Activated naive CD4-positive, alpha-beta T cell (primary cell): ENCODE measurements around the gene SIPA1L2.

ENCODE experiments used
- DNase-seq, 4 experiments: peaks; one replicate each; lab custom pipeline; 2025; lab: John Stamatoyannopoulos, UW

Gene SIPA1L2

DNA sequence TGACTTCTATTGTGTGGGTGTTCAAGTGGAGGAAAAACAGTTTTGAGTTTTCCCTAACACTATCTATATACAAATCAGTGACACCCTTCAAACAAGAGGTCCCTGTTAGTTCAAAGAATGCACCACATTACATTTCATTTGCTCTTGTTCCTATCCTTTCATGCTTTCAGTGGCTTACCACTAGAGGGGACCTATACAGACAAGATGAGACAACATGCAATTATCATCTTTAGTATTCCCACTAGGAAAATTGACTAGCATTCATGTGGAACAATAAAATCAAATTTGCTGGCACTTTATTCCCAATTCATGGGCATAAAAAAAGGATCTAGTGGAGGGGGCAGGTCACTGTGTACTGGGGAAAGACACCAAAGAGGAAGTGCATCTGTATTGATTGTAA, 13.3 kb upstream of the SIPA1L2 start:
- no peak for DNase-seq

- no peak for DNase-seq
Observed at GRCh38 chr1:232641507-232641906, 11.6 kb upstream of the SIPA1L2 start.

DNA sequence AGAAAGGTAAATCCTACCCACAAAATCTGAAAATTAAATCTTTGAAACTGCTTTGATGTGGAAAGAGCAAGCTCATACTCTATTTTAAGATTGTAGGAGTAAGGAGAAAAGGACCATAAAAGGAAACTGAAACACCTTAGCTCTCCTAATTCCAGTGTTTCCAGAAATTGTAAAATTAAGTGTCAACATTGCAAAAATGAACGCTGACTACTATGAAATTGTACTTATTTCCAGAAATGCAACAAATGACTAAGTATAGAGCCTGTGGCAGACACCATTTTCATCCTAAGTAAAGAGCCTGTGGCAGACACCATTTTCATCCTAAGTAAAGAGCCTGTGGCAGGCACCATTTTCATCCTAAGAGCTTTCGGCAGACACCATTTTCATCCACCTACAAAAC, 6.9 kb upstream of the SIPA1L2 start:
- no peak for DNase-seq

DNA sequence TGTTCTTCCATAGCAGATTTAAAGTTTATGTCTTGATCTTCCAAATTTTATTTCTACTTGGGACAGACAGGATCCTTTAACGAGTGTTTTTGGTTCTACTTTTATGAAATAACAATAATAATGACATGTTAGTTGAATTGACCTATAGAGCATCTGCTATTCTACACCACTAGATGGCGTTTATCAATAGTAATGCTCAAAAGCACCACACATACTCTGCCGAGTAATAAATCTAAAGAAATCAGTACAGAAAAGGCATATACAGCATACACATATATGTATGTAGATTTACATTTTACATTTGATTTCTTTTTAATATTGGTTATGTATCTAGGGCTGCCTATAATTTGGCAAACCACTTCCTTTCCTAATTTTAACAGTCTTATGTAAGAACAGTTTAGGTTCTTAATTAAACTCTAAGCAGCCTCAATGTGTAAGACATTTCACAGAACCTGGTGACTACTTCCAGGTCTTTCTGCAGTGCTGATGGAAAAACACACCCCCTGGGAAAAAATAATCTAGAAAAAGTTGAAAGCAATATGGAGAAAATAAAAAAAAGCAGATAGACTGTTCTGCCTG, 5.9 kb upstream of the SIPA1L2 start:
- DNase-seq, result no peak

- no peak for DNase-seq
Observed at GRCh38 chr1:232635279-232635678, 5.3 kb upstream of the SIPA1L2 start.

- no peak for DNase-seq
Observed at GRCh38 chr1:232634096-232634495, 4.2 kb upstream of the SIPA1L2 start.

GRCh38 chr1:232630894-232631195, 912 bp upstream of the SIPA1L2 start:
- no peak for DNase-seq

GRCh38 chr1:232629250-232630046, 485 bp downstream of the SIPA1L2 start:
- peak in 1 of 4 experiments; percentile 7 for DNase-seq

GRCh38 chr1:232628335-232629249, 1.3 kb downstream of the SIPA1L2 start:
- no peak for DNase-seq

GRCh38 chr1:232627645-232628334, 2.1 kb downstream of the SIPA1L2 start:
- no peak for DNase-seq

DNA sequence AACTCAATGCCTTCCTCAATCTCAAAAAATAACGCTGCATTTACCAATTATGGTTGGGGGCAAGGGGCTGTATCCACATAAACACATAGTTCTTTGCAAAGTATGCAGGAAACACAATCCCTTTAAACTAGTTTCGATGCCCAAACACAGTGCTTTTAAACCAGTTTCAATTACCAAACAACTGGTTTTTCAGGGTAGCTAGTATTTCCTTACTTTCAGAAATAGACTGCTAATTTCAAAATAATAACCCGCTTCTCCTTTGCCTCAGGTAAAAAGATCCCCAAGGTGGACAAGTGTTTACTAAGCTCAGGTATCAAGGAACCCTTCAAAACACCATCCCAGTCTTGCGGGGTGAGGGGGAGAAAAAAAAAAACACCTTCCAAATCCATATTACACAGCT, 2.8 kb downstream of the SIPA1L2 start:
- DNase-seq, result no peak

DNA sequence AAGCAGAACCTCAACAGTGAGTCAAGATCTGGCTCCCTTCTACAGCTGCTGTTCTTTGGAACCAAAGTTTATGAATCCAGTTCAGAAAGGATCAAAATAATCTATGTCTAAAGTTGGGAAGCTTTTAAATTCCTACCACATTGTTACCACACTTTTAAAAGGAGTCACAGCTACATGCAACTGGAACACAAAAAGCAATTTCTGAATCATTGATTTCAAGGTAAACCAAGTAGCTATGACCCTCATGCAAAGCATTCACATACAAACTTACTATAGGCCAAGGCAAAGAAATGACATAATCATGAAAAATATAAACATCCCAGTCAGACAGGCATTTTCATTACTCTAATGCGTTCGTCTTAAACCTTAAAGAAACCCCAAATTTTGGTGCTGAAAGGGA, 3.5 kb downstream of the SIPA1L2 start:
- no peak for DNase-seq

- DNase-seq, result no peak
Observed at GRCh38 chr1:232625319-232625868, 4.5 kb downstream of the SIPA1L2 start.

GRCh38 chr1:232624546-232625281, 5.2 kb downstream of the SIPA1L2 start:
- no peak for DNase-seq

DNA sequence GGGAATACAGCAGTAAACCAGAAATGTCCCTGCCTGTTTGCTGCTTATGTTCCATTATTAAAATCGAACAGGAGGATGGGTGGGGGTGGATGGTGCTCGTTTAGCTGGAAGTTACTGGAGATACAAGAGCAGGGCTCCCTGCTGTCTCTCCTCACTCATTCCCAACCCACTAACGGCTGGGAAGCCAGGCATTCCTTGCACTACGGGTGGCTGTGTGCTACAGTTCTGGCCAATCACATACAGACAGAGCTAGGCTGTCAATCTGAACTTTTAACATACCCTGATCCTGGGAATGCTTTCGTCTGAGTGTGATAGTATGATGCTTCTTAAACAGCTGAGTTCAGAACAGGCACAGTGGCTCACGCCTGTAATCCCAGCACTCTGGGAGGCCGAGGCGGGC, 7.0 kb downstream of the SIPA1L2 start:
- no peak for DNase-seq

- no peak for DNase-seq
Observed at GRCh38 chr1:232622378-232622777, 7.6 kb downstream of the SIPA1L2 start.

- DNase-seq, result no peak
Observed at GRCh38 chr1:232621050-232621449, 8.9 kb downstream of the SIPA1L2 start.

DNA sequence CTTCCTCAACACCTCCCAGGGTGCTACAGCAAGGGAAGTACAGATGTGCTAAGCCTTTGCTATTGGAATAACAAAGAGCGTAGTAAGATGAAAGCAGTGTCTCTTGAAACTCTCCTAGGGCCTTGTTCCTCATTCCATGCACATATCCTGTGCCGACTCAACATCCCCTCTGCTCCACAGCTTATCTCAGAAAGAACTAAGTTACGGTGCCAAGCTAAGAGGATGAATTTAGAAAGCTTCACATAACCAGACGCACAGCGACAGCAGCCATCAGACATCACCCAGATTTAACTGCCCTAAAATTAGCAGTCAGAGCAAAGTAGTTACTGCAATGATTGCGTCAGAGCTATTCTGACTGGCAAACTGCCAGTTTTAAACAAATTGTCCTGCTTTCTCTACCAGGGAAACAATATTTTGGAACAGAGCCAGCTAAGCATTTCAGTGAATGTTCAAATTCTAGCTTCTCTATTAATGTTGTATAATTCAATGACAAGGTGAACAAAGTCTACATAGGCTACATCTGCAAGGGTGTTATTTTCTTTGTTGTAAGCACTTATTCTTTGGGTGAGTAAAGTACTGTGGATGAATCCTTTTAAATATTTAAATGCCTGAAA, 9.5 kb downstream of the SIPA1L2 start:
- no peak for DNase-seq

GRCh38 chr1:232617237-232617636, 12.7 kb downstream of the SIPA1L2 start:
- no peak for DNase-seq

- no peak for DNase-seq
Observed at GRCh38 chr1:232615306-232615800, 14.6 kb downstream of the SIPA1L2 start.

GRCh38 chr1:232614811-232615210, 15.1 kb downstream of the SIPA1L2 start:
- DNase-seq, result no peak
